ENCODE measurements around the gene RASA3.

DNA sequence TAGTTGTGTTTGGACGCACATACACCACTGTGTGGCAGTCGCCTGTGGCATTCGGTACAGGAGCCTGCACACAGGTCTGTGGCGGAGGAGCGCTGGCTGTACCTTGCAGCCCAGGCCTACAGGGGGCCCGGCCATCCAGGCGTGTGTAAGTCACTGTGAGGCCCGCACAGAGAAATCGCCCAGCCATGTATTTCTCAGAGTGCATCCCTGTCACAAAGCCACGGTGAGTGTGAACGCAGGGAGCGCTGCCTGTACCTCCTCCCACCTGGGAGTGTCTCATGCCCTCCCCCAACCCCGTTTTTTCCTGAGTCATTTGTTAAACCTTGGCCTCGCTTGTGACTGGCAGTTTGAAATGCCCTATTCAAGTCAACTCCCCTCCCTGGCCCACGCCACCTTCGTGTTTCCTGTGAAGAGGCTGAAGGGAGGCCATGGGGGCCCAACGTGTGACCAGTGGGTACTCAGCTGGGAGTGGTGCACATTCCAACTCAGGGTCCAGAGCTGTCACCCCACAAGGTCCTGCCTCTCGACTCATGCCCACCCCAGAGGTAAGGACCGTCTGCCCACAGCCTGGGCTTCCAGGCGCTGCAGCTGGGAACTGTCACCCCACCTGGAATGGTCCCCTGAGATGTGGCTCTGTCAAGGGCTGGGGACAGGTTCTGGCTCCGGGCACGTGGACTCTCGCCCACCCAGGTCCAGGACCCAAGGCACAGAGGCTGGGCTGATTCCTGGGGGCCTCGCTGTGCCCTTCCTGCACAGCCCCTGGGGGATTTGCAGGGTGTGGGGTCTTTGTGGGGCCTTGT is 11.6 kb upstream of the RASA3 start:
- TF ChIP-seq POLR2A (IDR thresholded peaks at IDR 0.05; ENCODE audit: low read depth), result no peak
- TF ChIP-seq, protein P1, sequence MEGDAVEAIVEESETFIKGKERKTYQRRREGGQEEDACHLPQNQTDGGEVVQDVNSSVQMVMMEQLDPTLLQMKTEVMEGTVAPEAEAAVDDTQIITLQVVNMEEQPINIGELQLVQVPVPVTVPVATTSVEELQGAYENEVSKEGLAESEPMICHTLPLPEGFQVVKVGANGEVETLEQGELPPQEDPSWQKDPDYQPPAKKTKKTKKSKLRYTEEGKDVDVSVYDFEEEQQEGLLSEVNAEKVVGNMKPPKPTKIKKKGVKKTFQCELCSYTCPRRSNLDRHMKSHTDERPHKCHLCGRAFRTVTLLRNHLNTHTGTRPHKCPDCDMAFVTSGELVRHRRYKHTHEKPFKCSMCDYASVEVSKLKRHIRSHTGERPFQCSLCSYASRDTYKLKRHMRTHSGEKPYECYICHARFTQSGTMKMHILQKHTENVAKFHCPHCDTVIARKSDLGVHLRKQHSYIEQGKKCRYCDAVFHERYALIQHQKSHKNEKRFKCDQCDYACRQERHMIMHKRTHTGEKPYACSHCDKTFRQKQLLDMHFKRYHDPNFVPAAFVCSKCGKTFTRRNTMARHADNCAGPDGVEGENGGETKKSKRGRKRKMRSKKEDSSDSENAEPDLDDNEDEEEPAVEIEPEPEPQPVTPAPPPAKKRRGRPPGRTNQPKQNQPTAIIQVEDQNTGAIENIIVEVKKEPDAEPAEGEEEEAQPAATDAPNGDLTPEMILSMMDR (IDR thresholded peaks at IDR 0.05), result no peak

Data from esophagus muscularis mucosa (tissue), 3 donors.